Superior temporal gyrus (tissue), 1 donor: ENCODE measurements around the gene ABCC2.

Experiments used
- DNase-seq: peaks from one replicate; pipeline ENCODE4 v3.0.0-alpha.2; 2016; ENCODE audit errors: extremely low spot score

ABCC2 gene

GRCh38 chr10:99770408-99771045 is 11.9 kb upstream of the ABCC2 start:
- DNase-seq, result no peak

- peak; percentile 17 for DNase-seq
Measured at GRCh38 chr10:99775850-99776249, 6.6 kb upstream of the ABCC2 start.

- no peak for DNase-seq
Measured at GRCh38 chr10:99777918-99778714, 4.3 kb upstream of the ABCC2 start.

DNA sequence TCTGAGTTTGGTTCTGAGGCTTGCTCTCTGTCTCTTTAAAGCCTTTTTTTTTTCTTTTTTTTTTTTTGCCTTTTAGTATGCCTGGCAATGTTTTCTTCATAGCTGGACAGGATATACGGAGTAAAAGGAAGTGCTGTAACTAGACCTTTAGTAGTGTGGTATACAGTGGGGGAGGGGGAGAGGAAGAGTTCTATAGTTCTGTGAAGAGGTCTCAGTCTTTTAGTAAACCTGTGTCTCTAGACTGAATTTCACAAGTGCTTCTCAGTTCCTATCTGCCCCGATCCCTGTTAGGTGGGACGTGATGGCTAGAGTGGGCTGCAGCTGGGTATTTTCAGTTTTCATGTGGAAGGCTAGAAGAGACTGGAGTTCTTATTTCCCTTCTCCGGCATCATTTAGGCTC is 3.1 kb upstream of the ABCC2 start:
- no peak for DNase-seq

DNA sequence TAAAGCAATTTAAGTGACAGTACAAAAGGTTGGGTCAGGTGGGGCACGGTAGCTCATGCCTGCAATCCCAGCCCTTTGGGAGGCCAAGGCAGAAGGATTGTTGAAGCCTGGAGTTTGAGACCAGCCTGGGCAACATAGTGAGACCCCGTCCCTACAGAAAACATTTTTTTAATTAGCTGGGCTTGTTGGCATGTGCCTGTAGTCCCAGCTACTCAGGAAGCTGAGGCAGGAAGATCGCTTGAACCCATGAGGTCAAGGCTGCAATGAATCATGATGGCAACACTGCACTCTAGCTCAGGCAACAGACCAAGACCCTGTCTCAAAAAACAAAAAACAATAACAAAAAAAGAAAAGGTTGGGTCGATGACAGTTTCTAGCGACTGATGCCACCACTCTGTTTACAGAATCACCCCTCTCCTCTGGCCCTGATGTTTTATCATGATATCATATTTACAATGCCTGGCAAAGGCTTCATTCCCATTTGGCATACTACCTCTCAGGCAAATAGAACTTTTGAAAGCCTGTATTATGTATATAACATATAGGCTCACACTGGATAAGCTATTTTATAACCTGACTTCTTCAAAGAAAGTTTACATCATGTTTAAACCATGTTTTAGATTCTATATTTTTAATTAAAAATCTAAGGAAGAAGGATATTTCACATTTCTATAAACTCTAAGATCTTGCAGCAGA is 558 bp upstream of the ABCC2 start:
- no peak for DNase-seq

DNA sequence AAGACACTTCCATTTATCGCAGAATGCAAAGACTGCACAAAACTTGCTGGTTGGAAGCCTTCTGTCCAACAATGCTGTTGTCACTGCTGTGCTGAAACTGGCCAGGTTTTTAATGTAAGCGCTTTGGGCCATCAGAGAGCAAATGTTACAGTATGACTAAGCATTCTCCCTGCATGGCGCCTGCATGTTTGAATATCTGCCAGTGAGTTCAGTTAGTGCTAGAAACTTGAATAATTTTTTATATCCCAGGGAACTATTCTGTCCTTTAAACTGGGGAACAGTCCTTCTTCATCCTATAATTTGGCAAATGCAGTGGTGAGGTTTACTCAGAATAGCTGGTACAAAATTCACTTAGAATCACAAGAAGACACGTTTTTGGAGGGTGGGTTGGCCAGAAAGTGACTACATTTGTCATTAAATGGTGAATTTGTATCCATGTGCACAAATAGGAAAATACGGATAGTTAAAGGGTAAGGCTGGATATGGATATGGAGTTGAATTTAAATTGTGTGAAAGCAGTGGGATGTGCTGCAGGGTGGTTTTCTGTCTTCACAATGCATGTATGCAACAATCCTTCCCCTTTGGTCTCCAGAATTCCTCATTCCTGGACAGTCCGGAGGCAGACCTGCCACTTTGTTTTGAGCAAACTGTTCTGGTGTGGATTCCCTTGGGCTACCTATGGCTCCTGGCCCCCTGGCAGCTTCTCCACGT is 1.7 kb downstream of the ABCC2 start:
- no peak for DNase-seq

- DNase-seq, result no peak
Measured at GRCh38 chr10:99784727-99785441, 2.4 kb downstream of the ABCC2 start.

- no peak for DNase-seq
Measured at GRCh38 chr10:99785646-99786045, 3.2 kb downstream of the ABCC2 start.

GRCh38 chr10:99787311-99787710 is 4.9 kb downstream of the ABCC2 start:
- no peak for DNase-seq

DNA sequence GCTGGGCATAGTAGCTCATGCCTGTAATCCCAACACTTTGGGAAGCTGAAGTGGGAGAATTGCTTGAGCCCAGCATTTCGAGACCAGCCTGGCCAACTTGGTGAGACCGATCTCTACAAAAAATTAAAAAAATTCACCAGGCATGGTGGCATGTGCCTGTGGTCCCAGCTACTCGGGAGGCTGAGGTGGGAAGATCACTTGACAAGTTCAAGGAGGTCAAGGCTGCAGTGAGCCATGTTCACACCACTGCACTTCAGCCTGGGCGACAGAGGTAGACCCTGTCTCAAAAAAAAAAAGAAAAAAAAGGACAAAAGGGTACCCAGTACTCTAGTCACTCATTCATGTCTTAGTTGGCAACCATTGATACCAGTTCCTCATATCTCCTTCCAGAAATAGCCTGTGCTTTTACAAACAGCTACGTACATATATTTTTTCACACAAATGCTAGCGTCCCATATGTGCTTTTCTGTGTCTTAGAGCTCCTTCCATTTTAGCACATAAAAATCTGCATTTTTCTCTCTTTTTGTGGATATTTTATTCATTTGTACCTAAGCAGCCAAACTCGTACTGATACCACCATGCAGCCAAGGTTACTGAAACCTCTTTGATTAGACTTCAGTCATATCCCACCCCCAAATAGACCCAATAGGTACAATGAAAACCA is 5.5 kb downstream of the ABCC2 start:
- DNase-seq, result peak; percentile 14

GRCh38 chr10:99788598-99789256 is 6.3 kb downstream of the ABCC2 start:
- DNase-seq, result peak; percentile 69

DNA sequence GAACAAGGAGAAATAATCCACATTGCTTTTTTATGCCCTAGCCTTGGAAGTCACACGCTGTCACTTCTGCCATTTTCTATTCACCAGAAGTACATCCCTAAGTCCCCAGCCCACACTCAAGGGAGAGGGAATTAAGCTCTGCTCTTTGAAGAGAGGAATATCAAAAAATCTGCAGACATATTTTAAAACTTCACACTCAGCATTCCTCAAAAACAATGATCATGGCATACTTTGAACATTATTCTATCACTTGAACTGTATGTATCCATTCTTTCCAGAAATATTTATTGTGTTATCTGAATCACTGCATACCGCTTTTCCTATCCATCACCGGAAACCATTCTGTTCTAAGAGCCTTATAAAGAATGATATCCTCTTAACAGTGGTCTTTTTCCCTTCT is 9.4 kb downstream of the ABCC2 start:
- DNase-seq, result no peak

DNA sequence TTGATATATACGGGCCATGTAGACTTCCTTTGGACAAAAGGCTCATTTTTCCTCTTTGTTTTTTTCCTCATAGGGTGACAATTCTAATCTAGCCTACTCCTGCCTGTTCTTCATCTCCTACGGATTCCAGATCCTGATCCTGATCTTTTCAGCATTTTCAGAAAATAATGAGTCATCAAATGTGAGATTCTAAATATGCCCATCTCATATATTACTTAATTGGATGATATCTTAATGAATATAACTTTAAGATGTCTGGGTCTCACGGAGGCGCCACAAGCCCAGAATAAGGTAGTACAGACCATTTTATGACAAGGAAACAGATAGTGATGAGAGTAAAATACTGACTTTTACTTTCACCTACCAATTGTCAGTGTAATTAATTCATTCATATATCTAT is 11.4 kb downstream of the ABCC2 start:
- DNase-seq, result no peak

DNA sequence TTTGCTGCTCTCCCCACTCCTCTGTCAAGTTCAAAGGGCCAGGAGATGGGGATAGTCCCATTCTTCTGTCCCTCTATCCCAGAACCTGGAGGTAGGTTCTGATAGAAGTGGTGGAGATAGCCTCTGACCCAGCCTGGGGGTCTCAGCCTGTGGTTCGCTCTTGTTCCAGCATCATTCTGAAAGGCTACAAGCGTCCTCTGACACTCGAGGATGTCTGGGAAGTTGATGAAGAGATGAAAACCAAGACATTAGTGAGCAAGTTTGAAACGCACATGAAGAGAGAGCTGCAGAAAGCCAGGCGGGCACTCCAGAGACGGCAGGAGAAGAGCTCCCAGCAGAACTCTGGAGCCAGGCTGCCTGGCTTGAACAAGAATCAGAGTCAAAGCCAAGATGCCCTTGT is 14.5 kb downstream of the ABCC2 start:
- no peak for DNase-seq

DNA sequence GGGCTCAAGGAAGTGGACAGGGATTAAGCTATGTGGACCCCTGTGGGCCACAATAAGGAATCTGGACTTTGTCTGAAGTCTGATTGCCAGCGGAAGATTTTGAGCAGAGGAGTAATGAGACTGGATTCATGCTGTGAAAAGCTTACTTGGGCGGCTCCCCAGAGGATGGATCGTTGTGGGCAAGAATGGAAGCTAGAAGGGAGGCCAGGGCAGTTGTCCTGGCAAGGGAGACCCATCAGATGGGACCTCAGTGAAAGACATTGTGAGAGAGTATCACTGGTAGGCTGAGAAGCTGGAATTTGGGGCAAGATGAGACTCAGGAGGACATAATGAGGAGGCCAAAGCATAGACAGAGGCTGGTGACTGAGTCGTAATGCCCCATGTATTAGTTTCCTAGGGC is 15.6 kb downstream of the ABCC2 start:
- no peak for DNase-seq

DNA sequence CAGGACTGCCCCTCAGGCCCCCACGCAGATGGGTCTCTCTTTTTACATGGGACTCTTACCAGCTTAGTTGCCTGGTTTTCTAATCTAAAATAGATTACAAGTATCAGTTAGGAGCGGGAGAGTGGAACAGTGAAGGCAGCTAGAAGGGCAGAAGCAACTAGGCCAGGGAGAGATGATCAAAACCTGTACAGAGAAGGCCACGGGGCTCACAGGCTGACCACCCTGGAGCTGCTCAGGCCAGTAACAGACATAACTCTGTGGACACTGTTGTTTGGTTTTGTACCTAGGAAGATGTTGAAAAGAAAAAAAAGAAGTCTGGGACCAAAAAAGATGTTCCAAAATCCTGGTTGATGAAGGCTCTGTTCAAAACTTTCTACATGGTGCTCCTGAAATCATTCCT is 16.5 kb downstream of the ABCC2 start:
- no peak for DNase-seq

- DNase-seq, result no peak
Measured at GRCh38 chr10:99799613-99800012, 17.2 kb downstream of the ABCC2 start.

DNA sequence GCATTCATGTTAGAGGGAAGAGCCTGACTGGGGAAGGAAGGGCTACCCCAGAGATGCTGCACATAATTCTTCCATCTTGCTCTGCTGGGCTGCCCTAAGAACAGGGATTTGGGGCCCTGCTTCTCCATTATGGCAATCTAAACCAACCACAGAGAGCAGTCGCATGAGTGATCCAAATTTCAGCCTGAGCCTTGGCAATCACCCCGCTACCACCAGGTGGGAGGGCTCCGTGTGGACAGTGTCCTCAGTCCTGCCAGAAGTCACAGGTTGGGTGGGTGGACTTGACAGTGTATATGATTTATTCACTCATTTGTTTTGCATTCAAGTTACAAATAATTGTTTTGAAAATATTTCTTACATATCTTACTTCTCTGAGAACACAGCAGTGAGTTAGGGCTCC is 22.0 kb downstream of the ABCC2 start:
- DNase-seq, result no peak

GRCh38 chr10:99805190-99805589 is 22.8 kb downstream of the ABCC2 start:
- no peak for DNase-seq

GRCh38 chr10:99806091-99806490 is 23.7 kb downstream of the ABCC2 start:
- DNase-seq, result no peak

- no peak for DNase-seq
Measured at GRCh38 chr10:99807786-99808185, 25.3 kb downstream of the ABCC2 start.
